KOPT-K1 (cell line): ENCODE data around the gene LRRC8A.
"Not testable (repeated sequence)": the region's sequence is repeated elsewhere in the genome, so short reads cannot be mapped to it uniquely, and the experiment has no call there.

ENCODE experiments used
- H3K27ac ChIP-seq: fragments of 200-600 bp; sonication (generic); 2 replicates; pipeline ENCODE4 v1.5.1; 2016; ENCODE audit warnings: antibody characterized with exemption, mild to moderate bottlenecking, low read depth, low read length; ENCODE audit not compliant: poor library complexity, severe bottlenecking
- H3K36me3 ChIP-seq: fragments of 200-600 bp; sonication (generic); 2 replicates; pipeline ENCODE4 v1.5.1; 2017; ENCODE audit warnings: antibody characterized with exemption, mild to moderate bottlenecking, low read length, moderate library complexity; ENCODE audit not compliant: insufficient read depth
- H3K9me3 ChIP-seq: fragments of 200-600 bp; sonication (generic); 2 replicates; pipeline ENCODE4 v1.5.1; 2017; ENCODE audit warnings: antibody characterized with exemption, low read length, mild to moderate bottlenecking; ENCODE audit not compliant: insufficient read depth, poor library complexity, severe bottlenecking

The LRRC8A gene

DNA sequence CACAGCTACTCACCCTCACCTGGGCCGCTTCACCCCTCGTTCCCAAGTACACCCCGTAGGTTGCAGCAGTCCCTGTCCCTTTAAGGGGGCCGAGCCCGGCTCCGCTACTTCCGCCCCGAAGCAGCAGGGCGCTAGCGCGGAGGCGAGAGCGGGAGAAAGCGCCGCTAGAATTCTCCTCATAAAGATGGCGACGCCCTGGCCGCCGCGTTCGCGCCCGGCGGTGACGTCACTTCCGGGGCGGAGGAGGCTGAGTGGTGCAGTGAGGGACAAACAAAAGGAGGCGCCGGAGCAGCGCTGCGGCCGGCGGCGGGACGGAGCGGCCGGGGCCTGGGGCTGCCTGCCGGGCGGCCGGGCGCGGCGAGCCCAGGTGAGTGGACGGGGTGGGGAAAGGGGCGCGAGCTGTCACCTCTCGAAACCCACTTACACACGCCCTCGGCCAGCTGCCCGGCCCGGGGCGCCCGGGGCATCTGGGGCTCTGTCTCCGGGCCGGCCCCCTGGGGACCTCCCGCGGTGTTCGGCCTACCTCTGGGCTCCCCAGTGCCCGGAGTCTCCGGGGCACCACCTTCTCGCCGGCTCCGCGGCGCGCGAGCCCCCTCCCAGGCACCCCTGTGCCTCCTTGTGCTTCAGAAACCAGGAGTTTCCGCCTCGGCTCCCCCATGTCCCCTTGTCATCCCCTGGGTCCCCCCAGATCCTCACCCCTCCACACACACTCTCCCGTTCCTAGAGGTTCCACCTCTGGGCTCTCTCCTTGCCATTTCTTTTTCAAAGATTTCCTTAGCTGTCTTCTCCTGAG, at the start of gene LRRC8A, which contains the start of gene KYAT1:
TSS of gene LRRC8A (plus strand) at position 250 of the 793 bp plus-strand sequence. CDS start 25,032 bp downstream, outside the sequence.
TSS of gene KYAT1 (minus strand) at position 67 of the 793 bp plus-strand sequence. CDS start 36,545 bp downstream, outside the sequence.
- Histone ChIP-seq H3K27ac (peak within 1 kb of the TSS; percentile 75), H3K36me3 (peaks cover 11% of the 10 kb centered on the region; the same call in 1 of the 2 replicates), H3K9me3 (no peaks in the 10 kb centered on the region)

GRCh38 chr9:128833696-128834095, 48.2 kb upstream of the LRRC8A start:
- Histone ChIP-seq H3K9me3 (no peaks in the 10 kb centered on the region), H3K27ac (no peak overlapping the region), H3K36me3 (no peaks in the 10 kb centered on the region; the same call in 1 of the 2 replicates)

DNA sequence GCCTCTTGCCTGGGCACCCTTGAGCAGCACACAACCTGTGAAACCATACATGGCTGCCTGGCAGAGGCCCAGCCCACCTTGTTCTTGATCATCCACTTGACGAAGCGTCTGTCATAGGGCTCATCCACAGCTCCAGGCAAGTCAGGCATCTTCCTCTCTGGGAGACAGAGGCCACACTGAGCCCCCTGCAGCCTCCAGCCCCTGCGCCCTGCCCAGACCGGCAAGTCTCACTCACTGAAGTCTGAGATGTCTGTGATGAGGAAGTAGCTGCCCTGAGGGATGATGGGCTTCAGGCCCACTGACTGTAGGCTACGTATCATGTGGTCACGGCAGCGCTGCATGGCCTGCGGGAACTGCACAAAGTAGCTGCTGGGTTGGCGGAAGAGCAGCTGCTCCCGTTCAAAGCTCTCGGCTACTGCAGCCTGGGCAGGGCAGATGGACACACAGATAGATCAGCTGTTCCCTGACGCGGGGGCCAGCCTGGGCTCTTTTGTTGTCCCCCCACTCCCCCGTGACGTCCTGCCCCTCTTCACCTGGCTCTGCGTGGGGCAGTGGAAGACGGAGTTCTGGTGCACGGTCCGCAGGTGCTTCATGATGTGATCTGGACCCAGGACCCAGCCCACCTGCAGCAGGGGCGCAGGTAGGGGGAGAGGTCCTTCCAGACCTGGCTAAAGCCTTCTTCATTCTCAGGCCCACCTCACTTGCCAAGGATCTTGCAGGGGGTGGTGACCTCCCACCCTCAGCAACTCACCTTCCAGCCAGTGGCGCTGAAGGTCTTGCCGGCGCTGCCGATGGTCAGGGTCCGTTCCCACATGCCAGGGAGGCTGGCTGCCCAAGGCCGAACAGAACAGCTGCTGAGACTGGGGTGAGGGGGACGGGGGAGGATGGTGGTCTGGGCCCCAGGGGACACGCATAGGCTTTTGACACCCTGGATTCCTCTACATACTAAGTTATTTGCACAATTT, 46.4 kb upstream of the LRRC8A start:
- Histone ChIP-seq H3K27ac (no peak overlapping the region), H3K36me3 (no peaks in the 10 kb centered on the region; the same call in 1 of the 2 replicates), H3K9me3 (no peaks in the 10 kb centered on the region)

GRCh38 chr9:128836509-128837145, 45.3 kb upstream of the LRRC8A start:
- Histone ChIP-seq H3K36me3 (no peaks in the 10 kb centered on the region; the same call in 1 of the 2 replicates), H3K9me3 (no peaks in the 10 kb centered on the region), H3K27ac (no peak overlapping the region)

DNA sequence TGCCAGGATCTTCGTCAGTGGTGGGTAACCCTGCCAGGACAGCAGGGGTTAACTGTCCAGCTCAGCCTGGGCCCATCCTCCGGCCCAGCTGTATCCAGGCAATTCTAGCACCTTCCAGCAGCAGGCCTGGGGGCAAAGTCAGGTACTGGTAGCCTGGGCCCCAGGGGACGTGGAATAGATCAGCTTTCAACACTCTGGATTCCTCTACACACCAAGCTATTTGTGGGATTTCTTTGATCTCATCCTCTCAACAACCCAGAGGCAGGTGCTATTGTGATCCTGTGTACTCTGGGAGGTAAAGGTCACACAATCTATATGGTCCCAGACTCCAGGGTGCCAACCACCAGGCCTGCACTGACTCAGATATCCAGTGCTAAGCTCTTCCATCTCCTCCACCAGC, 43.6 kb upstream of the LRRC8A start:
- Histone ChIP-seq H3K27ac (no peak overlapping the region), H3K9me3 (no peaks in the 10 kb centered on the region), H3K36me3 (peaks cover 6% of the 10 kb centered on the region; the same call in 1 of the 2 replicates)

GRCh38 chr9:128840524-128840923, 41.4 kb upstream of the LRRC8A start:
- Histone ChIP-seq H3K9me3 (no peaks in the 10 kb centered on the region), H3K27ac (no peak overlapping the region), H3K36me3 (peaks cover 6% of the 10 kb centered on the region; the same call in 1 of the 2 replicates)

GRCh38 chr9:128841694-128842492, 40.0 kb upstream of the LRRC8A start:
- no peaks in the 10 kb centered on the region for H3K9me3 ChIP-seq
- H3K36me3 ChIP-seq, result peaks cover 6% of the 10 kb centered on the region; the same call in 1 of the 2 replicates
- no peak overlapping the region for H3K27ac ChIP-seq

- H3K27ac ChIP-seq, H3K9me3 ChIP-seq, H3K36me3 ChIP-seq: not testable (repeated sequence)
Observed at GRCh38 chr9:128843171-128843570, 38.8 kb upstream of the LRRC8A start.

- H3K27ac ChIP-seq, result no peak overlapping the region
- no peaks in the 10 kb centered on the region for H3K9me3 ChIP-seq
- H3K36me3 ChIP-seq, result peaks cover 6% of the 10 kb centered on the region; the same call in 1 of the 2 replicates
Observed at GRCh38 chr9:128845186-128845931, 36.6 kb upstream of the LRRC8A start.

DNA sequence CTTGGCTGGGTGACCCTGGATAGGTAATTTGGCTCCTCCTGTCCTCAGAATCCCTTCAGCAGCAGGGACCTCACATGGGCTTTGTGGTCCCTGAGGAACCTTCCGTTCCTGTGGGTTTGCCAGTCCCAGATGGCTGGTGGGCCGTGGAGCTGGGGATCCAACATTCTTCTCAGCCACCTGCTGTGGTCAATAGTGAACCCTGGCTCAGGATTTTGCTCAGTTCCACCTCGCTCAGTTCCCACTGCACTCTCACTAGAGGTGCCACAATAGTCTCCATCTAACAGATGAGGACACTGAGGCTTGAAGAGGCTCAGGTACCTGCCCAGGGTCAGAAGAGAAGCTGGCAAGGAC, 35.3 kb upstream of the LRRC8A start:
- H3K27ac ChIP-seq, result peak overlapping the region; percentile 55
- peaks cover 6% of the 10 kb centered on the region; the same call in 1 of the 2 replicates for H3K36me3 ChIP-seq
- H3K9me3 ChIP-seq, result peaks cover 8% of the 10 kb centered on the region

GRCh38 chr9:128847803-128848202, 34.1 kb upstream of the LRRC8A start:
- H3K27ac ChIP-seq, result no peak overlapping the region
- peaks cover 8% of the 10 kb centered on the region for H3K9me3 ChIP-seq
- no peaks in the 10 kb centered on the region for H3K36me3 ChIP-seq

DNA sequence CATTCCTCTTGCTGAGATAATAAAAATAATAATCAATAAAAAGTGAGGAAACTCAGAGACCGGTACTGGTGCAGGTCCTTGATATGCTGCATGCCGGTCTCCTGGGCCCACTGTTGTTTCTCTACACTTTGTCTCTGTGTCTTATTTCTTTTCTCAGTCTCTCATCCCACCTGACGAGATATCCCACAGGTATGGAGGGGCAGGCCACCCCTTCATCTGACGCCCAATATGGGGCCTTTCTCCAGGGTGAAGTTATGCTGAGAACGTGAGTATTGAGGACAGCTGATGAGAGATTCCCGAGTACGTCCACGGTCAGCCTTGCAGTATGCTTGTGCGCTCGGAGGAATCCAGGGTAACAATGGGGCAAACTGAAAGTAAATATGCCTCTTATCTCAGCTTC, 30.9 kb upstream of the LRRC8A start:
- H3K27ac ChIP-seq, H3K9me3 ChIP-seq, H3K36me3 ChIP-seq: not testable (repeated sequence)

DNA sequence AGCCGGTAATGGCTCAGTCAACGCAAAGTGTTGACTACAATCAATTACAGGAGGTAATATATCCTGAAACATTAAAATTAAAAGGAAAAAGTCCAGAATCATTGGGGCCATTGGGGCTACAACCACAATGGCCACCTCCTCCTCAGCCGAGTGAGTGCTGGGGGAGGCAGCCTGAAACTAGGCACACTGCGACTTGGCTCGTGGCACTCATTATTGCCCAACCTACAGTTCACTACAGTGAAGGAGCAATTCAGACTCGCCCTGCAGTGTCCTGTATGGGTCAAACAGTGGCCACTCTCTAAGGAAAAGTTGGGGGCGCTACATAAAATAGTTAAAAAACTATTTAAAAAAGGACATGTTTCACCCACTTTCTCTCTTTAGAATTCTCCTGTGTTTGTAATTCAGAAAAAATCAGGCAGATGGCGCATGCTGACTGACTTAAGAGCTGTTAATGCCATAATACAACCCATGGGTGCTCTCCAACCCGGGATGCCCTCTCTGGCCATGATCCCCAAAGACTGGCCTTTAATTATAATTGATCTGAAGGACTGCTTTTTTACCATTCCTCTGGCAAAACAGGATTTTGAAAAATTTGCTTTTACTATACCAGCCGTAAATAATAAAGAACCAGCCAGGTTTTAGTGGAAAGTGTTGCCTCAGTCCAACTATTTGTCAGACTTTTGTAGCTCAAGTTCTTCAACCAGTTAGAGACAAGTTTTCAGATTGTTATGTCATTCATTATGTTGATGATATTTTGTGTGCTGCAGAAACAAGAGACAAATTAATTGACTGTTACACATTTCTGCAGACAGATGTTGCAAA, 29.9 kb upstream of the LRRC8A start:
- H3K9me3 ChIP-seq, H3K27ac ChIP-seq, H3K36me3 ChIP-seq: not testable (repeated sequence)
